DMS114 treated with DMSO at 0.1 percent for 48 hours (cell line): ENCODE results near the gene ZDHHC11B.
"Not testable (repeated sequence)": the region's sequence is repeated elsewhere in the genome, so short reads cannot be mapped to it uniquely, and the experiment has no call there.

Source experiments
- DNase-seq: peaks from one replicate; lab custom pipeline; 2025; ENCODE audit not compliant: unreplicated experiment; lab: John Stamatoyannopoulos, UW

The ZDHHC11B gene

GRCh38 chr5:723309-723708 lies 61.2 kb downstream of the ZDHHC11B start:
- DNase-seq, result not testable (repeated sequence)

- DNase-seq, result not testable (repeated sequence)
Measured at GRCh38 chr5:719379-719778, 65.2 kb downstream of the ZDHHC11B start.

GRCh38 chr5:717143-717542 lies 67.4 kb downstream of the ZDHHC11B start:
- no peak for DNase-seq

GRCh38 chr5:716740-717139 lies 67.8 kb downstream of the ZDHHC11B start:
- not testable (repeated sequence) for DNase-seq

- not testable (repeated sequence) for DNase-seq
Measured at GRCh38 chr5:715636-716035, 68.9 kb downstream of the ZDHHC11B start.

GRCh38 chr5:714215-715118 lies 70.1 kb downstream of the ZDHHC11B start:
- DNase-seq, result not testable (repeated sequence)

GRCh38 chr5:713686-714085 lies 70.8 kb downstream of the ZDHHC11B start:
- DNase-seq, result not testable (repeated sequence)

- DNase-seq, result not testable (repeated sequence)
Measured at GRCh38 chr5:708848-709517, 75.5 kb downstream of the ZDHHC11B start.

GRCh38 chr5:708374-708773 lies 76.2 kb downstream of the ZDHHC11B start:
- not testable (repeated sequence) for DNase-seq

GRCh38 chr5:706127-706526 lies 78.4 kb downstream of the ZDHHC11B start:
- not testable (repeated sequence) for DNase-seq

GRCh38 chr5:696753-697702 lies 87.5 kb downstream of the ZDHHC11B start:
- not testable (repeated sequence) for DNase-seq

- DNase-seq, result not testable (repeated sequence)
Measured at GRCh38 chr5:696191-696590, 88.3 kb downstream of the ZDHHC11B start.

GRCh38 chr5:695475-695874 lies 89.1 kb downstream of the ZDHHC11B start:
- DNase-seq, result not testable (repeated sequence)

- not testable (repeated sequence) for DNase-seq
Measured at GRCh38 chr5:694042-694431, 90.5 kb downstream of the ZDHHC11B start.

- peak; percentile 12 for DNase-seq
Measured at GRCh38 chr5:693271-694041, 91.1 kb downstream of the ZDHHC11B start, which contains the start of gene TPPP. TSS of gene TPPP (minus strand) at chr5:693352. CDS start at chr5:678060, 15,292 bp downstream.

- DNase-seq, result not testable (repeated sequence)
Measured at GRCh38 chr5:692529-693041, 91.9 kb downstream of the ZDHHC11B start.

- DNase-seq, result no peak
Measured at GRCh38 chr5:691817-692528, 92.6 kb downstream of the ZDHHC11B start.

GRCh38 chr5:691049-691448 lies 93.5 kb downstream of the ZDHHC11B start:
- not testable (repeated sequence) for DNase-seq

GRCh38 chr5:690293-690692 lies 94.2 kb downstream of the ZDHHC11B start:
- DNase-seq, result not testable (repeated sequence)
